Chondrocyte (in vitro differentiated cells): Measurements from ENCODE around the gene ERC1. TPM values are rescaled to one million over a fixed set of nuclear protein-coding genes. Genes with fewer than 3 reads are reported as not detected.

Experiments
- DNase-seq: peaks from one replicate; pipeline ENCODE4 v3.0.0; 2021; ENCODE audit warnings: mixed read lengths, low spot score
- H3K27ac Mint-ChIP-seq: one replicate; pipeline ENCODE4 v1.8.0; 2021; ENCODE audit warnings: mild to moderate bottlenecking, moderate library complexity, mixed read lengths; ENCODE audit not compliant: unreplicated experiment
- H3K27me3 Mint-ChIP-seq: 2 replicates; pipeline ENCODE4 v1.8.0; 2021; ENCODE audit warnings: low read depth, mixed read lengths
- H3K36me3 Mint-ChIP-seq: 2 replicates; pipeline ENCODE4 v1.8.0; 2021; ENCODE audit warnings: low read depth, mixed read lengths
- H3K4me1 Mint-ChIP-seq: 2 replicates; pipeline ENCODE4 v1.8.0; 2021; ENCODE audit warnings: low read depth, mild to moderate bottlenecking, mixed read lengths
- H3K4me3 Mint-ChIP-seq: one replicate; pipeline ENCODE4 v1.8.0; 2021; ENCODE audit warnings: mild to moderate bottlenecking, moderate library complexity, mixed read lengths; ENCODE audit not compliant: unreplicated experiment
- H3K9me3 Mint-ChIP-seq: 2 replicates; pipeline ENCODE4 v1.8.0; 2021; ENCODE audit warnings: low read depth, mixed read lengths
- total RNA-seq: library from RNA; stranded (reverse); gene quantifications from 3 replicates; pipeline ENCODE4 v1.2.1, GENCODE V29; 2021
- TF ChIP-seq, protein P1 (sequence below): fragments of 200-600 bp; sonication (generic); IDR thresholded peaks from 2 replicates; pipeline ENCODE4 v1.5.0; 2021; ENCODE audit warnings: antibody characterized with exemption, mild to moderate bottlenecking, moderate library complexity

Gene ERC1
- total RNA-seq, 1 donor from 2014 or later: 79.3 TPM

DNA sequence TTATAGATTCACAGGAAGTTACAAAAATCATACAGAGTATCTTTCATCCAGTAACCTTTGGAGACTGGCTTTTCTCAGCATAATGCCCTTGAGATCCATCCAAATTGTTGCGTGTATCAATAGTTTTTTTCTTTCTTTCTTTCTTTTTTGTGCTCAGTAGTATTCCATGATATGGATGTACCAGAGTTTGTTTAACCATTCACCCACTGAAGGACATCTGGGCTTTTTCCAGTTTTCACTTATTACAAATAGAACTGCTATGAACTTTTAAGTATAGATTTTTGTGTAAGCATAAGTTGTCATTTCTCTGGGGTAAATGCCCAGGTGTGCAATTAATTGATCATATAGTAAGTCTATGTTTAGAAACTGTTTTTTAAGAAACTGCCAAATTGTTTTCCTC lies 524.0 kb downstream of the ERC1 start:
- TF ChIP-seq, protein P1, sequence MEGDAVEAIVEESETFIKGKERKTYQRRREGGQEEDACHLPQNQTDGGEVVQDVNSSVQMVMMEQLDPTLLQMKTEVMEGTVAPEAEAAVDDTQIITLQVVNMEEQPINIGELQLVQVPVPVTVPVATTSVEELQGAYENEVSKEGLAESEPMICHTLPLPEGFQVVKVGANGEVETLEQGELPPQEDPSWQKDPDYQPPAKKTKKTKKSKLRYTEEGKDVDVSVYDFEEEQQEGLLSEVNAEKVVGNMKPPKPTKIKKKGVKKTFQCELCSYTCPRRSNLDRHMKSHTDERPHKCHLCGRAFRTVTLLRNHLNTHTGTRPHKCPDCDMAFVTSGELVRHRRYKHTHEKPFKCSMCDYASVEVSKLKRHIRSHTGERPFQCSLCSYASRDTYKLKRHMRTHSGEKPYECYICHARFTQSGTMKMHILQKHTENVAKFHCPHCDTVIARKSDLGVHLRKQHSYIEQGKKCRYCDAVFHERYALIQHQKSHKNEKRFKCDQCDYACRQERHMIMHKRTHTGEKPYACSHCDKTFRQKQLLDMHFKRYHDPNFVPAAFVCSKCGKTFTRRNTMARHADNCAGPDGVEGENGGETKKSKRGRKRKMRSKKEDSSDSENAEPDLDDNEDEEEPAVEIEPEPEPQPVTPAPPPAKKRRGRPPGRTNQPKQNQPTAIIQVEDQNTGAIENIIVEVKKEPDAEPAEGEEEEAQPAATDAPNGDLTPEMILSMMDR: no peak
- DNase-seq: no peak

DNA sequence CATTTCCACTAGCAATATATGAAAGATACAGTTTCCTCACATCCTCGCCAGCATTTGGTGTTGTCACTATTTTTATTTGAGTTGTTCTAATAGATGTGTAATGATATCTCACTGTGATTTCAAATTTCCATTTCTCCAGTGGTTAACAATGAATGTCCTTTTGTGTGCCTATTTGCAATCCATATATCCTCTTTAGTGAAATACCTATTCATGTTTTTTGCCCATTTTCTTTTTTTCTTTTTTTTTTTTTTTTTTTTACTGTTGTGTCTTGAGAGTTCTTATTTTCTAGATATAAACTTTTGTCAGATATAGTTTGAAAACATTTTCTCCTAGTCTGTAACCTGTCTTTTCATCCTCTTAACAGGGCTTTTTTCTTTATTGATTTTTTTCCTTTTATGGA lies 524.4 kb downstream of the ERC1 start:
- no peak overlapping the region for H3K4me3 Mint-ChIP-seq

More for the DNA sequence above, 524.0 kb downstream of the ERC1 start:
- Mint-ChIP-seq H3K27me3 (no peaks in the 10 kb centered on the region), H3K4me3 (no peak overlapping the region), H3K9me3 (peaks cover 16% of the 10 kb centered on the region), H3K36me3 (peaks cover 10% of the 10 kb centered on the region), H3K27ac (no peak overlapping the region), H3K4me1 (peaks cover 36% of the 10 kb centered on the region)

DNA sequence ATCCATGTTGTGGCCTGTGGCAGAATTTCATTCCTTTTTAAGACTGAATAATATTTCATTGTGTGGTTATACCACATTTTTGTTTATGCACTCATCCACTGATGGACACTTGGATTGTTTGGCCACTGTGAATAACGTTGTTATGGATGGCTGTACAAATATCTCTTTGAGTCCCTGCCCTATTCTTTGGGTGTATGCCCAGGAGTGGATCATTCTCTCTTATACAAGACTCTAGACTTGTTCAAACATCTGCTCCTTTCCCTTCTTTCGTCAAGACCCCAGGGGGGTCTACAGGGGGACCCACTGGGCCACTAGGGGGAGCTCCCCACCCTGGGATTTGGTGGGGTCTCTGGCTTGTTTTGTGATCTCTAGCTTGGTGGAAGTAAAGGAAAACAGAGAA lies 526.0 kb downstream of the ERC1 start:
- DNase-seq: no peak
- Mint-ChIP-seq H3K27ac (peak overlapping the region; percentile 63), H3K4me3 (no peak overlapping the region), H3K27me3 (no peaks in the 10 kb centered on the region), H3K36me3 (peaks cover 10% of the 10 kb centered on the region), H3K4me1 (peaks cover 42% of the 10 kb centered on the region), H3K9me3 (peaks cover 16% of the 10 kb centered on the region)
- TF ChIP-seq, protein P1: peak; percentile 71

More for the DNA sequence above, 524.4 kb downstream of the ERC1 start:
- TF ChIP-seq, protein P1: no peak
- Mint-ChIP-seq H3K27me3 (no peaks in the 10 kb centered on the region), H3K36me3 (peaks cover 10% of the 10 kb centered on the region), H3K4me1 (peaks cover 38% of the 10 kb centered on the region), H3K9me3 (peaks cover 16% of the 10 kb centered on the region), H3K27ac (no peak overlapping the region)
- DNase-seq: no peak

DNA sequence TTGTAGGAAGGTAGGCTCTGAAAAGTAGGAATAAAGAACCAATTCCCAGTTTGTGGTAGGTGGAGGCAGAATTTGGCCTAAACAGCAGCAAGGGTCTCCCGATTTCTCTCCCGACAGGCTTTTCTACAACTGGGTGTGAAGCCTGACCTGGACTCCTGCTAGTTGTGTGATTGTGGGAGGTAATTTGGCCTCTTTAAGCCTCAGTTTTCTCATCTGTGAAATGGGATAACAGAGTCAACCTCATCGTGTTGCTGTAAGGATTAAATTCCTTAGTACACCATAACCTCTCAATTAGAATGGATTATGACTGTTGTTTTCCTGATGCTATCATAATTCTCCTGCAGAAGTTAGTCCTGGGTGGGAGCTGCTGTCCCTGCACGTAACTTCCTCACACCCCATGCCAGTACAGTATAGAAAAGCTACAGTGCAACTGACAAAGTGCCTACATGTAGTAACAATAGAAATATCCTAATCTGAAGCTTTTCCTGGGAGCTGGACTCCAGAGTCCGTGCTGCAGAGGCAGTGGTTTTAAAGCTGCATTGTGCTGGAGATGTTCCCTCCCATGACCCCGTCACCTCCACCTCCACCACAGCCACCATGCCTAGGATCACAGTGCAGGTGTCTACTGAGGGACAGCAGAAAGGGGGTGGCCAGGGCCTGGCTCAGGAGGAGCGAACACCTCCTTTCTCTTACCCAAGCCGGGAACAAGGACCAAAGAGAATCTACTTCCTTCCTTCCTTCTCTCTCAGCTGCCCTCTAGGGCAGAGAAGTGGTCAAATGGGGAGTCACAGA lies 526.9 kb downstream of the ERC1 start:
- Mint-ChIP-seq H3K4me3 (no peak overlapping the region), H3K4me1 (peaks cover 42% of the 10 kb centered on the region), H3K36me3 (peaks cover 10% of the 10 kb centered on the region), H3K27me3 (no peaks in the 10 kb centered on the region), H3K9me3 (peaks cover 16% of the 10 kb centered on the region), H3K27ac (peak overlapping the region; percentile 54)
- TF ChIP-seq, protein P1: no peak
- DNase-seq: no peak

DNA sequence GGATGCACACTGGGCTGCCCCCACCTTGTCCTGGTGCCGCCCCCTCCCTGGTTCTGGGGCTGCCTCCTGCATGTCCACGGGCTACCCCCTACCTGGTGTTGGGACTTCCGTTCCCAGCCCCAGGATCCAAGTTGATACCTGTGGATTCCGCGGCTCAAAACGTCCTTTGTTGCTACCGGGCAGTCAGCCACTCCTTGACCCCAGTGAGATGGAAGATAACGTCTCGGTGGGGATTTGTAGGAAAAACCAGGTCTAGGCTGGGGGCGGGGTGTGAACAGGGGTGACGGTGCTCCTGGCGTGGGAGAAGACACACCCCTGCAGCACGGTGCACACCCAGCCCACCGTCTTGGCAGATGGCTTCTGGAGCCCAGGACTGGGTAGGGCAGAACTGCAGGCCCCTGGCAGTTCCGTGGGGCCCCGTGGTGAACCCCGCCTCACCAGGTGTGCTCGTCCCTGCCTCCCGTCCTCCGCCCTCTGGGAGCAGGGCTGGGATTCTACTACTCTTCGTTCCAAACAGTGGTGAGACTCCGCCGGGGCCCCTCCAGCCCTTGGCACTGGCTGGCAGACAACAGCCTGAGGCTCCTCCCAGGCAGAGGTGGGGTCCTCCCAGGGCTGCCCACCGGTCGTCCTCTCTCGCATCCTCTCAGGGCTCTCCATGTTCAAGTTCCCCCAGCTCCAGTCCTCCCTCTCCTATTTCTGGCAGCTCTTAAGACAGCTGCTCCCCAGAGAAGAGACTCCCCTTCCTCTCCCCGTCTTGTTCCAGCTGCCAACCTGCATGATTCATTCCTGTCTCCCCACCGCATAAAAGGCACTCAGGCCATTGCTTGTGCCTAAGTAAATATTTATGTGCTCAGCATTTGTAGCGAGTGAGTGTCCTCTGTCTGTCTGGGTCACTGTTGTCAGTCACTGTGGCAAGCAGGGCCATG lies 527.8 kb downstream of the ERC1 start:
- no peak for DNase-seq
- Mint-ChIP-seq H3K27ac (peak overlapping the region; percentile 90), H3K4me1 (peaks cover 47% of the 10 kb centered on the region), H3K27me3 (no peaks in the 10 kb centered on the region), H3K4me3 (peak overlapping the region; percentile 51), H3K36me3 (peaks cover 10% of the 10 kb centered on the region), H3K9me3 (peaks cover 16% of the 10 kb centered on the region)
- TF ChIP-seq, protein P1: no peak
